ENCODE data around the gene TDO2.

GRCh38 chr4:155914782-155915181, 11.3 kb downstream of the TDO2 start:
- no peak for TF ChIP-seq CTCF (IDR thresholded peaks at IDR 0.05; ENCODE audit: insufficient read depth, low read length)
- no peak for TF ChIP-seq POLR2AphosphoS5 (IDR thresholded peaks at IDR 0.05; ENCODE audit: low read depth)
- TF ChIP-seq GABPA (IDR thresholded peaks at IDR 0.05; ENCODE audit: low read depth), result no peak

Data from HL-60 (cell line).